AG10803 (cell line): ENCODE data around the gene ZNF488.

Source experiments
- DNase-seq: peaks from one replicate; pipeline ENCODE4 v3.0.0; 2010; ENCODE audit warnings: low read depth
- H3K4me3 ChIP-seq: 2 replicates; pipeline ENCODE4 v1.5.1; 2011; ENCODE audit warnings: mild to moderate bottlenecking, low read length, control low read depth
- TF ChIP-seq, protein P1 (sequence below): conservative IDR thresholded peaks from 2 replicates; pipeline ENCODE4 v1.5.1; 2011; ENCODE audit warnings: mild to moderate bottlenecking, low read length, control low read depth, inconsistent platforms

Gene ZNF488

DNA sequence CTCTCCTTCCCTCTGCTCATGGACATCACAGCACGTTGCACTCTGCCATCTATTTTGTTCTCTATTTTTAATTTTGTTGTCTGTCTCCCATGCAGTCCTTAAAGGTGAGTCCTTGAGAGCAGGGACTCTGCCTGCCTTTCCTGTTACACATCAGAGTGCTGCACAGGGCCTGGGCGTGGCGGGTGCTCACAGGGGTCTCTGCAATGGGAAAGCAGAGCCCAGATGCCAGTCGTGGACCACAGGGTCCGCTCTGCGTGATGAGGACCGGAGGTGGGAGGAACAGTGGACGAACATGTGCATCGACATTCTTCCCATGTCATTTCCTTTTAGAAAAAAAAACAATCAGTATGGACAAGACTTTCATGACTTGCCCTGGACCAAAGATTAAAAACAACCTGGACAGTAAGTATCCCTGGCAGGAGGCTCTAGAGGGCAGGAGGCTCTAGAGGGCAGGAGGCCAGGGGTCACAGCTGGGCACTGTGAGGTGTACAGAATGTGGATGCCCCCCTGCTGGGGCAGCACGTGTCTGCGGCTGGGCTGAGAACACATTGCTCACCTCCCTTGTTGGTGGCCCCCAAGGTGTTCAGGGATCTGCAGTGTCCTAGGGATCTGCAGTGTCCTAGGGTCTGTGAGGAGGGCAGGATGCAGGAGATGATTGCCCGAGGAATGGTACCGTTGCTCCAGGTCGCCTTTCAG lies 29.6 kb upstream of the ZNF488 start:
- TF ChIP-seq, protein P1, sequence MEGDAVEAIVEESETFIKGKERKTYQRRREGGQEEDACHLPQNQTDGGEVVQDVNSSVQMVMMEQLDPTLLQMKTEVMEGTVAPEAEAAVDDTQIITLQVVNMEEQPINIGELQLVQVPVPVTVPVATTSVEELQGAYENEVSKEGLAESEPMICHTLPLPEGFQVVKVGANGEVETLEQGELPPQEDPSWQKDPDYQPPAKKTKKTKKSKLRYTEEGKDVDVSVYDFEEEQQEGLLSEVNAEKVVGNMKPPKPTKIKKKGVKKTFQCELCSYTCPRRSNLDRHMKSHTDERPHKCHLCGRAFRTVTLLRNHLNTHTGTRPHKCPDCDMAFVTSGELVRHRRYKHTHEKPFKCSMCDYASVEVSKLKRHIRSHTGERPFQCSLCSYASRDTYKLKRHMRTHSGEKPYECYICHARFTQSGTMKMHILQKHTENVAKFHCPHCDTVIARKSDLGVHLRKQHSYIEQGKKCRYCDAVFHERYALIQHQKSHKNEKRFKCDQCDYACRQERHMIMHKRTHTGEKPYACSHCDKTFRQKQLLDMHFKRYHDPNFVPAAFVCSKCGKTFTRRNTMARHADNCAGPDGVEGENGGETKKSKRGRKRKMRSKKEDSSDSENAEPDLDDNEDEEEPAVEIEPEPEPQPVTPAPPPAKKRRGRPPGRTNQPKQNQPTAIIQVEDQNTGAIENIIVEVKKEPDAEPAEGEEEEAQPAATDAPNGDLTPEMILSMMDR: no peak
- no peak overlapping the region for H3K4me3 ChIP-seq

DNA sequence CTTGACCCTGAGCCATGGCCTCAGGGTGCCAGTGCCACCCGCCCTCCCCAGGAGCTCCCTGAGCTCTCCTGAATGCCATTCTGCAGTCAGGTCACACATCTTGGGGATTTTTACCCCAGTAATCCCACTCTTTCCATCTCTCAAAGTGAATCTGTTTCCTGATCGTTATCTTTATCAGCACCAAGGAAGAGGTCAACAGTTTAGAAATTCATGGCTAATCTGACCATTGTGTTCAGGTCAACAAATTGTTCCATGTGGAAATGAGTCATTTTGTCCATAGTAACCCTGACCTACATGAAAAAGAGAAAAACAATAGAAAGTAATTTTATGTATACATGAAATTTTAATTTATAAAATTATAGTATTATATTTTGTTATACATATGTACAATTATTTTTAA lies 28.8 kb upstream of the ZNF488 start:
- TF ChIP-seq, protein P1: no peak
- H3K4me3 ChIP-seq: no peak overlapping the region
- no peak for DNase-seq

More for the DNA sequence above, 29.6 kb upstream of the ZNF488 start:
- DNase-seq: no peak

DNA sequence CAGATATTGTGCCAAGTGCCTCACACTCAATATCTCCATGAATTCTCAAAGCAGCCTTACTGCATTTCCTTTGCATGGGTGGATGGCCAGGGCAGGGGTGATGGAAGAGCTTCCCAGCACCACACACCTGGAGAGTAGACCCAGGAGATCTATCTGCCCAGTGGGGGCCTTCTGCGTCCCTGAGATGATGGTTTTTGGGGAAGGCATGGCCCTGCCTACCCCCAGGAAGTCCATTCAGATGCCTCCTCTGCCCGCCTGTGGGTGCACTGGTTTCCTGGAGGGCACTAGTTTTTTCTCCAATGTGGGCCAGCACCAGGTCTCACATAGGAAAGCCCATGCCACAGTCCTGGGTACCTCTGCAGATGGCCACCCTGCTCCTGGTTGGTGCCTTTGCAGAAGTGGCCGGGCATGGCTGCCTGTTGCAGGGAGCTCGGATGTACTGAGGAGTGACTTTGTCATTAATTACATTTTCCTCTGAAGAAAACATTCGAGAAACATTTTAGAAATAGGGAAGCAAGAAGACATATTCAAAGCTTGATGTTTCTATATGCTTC lies 28.2 kb upstream of the ZNF488 start:
- TF ChIP-seq, protein P1: no peak
- no peak for DNase-seq
- no peak overlapping the region for H3K4me3 ChIP-seq

DNA sequence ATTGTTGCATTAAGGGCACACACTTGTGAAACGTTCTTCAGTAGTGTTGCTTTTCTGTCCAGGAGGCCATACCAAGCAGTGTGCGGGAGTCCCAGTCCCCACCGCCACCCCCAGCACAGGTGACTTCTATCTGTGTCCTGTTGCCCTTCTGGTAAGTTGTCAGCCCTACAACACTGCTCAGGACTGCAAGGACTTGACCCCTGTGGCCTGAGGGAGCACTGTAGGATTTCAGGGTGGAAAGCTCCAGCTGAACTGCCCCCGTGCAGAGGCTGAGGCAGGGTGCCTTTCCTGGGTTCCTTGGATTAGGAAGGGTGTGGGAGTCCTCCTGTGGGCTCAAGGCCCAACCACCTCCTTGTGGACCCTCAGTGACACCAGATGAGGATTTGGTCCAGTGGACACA lies 26.8 kb upstream of the ZNF488 start:
- no peak overlapping the region for H3K4me3 ChIP-seq
- DNase-seq: no peak
- TF ChIP-seq, protein P1: no peak

DNA sequence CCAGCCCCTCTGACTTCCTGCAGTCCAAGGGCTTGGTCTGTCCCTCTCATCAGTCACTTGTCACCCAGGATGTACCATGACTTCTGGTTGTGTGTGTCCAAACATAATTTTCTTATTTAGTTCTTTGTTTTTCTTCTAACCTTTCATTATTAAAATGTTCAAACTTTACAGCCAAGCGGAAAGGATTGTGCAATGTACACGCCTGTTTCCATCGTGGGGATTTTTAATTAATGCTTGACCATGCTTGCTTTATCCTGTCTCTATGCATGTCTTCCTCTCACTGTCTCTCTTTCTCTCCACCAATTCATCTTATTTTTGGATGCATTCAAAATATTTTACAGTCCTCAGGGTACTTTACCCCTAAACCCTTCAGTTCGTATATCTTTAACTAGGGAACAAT lies 26.2 kb upstream of the ZNF488 start:
- TF ChIP-seq, protein P1: no peak
- H3K4me3 ChIP-seq: no peak overlapping the region
- DNase-seq: no peak

DNA sequence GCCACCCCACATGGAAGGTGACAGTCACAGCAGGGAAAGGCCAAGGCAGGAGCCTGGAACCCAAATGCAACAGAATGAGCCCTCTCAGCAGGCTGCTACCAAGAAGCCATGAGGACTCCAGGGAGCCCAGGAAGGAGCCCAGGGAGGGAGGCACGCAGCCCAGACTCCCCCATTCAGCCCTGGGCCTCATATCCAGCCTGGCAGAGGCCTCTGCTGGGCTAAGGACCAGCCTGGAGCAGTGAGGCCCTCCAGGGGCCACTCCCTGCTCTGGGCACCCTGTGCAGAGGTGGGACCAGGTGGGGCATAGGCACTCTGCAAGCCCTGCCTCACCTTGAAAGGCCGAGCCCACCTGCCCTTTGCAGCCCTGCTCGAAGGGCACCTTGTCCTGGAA lies 25.8 kb upstream of the ZNF488 start:
- TF ChIP-seq, protein P1: no peak
- no peak for DNase-seq
- H3K4me3 ChIP-seq: no peak overlapping the region

DNA sequence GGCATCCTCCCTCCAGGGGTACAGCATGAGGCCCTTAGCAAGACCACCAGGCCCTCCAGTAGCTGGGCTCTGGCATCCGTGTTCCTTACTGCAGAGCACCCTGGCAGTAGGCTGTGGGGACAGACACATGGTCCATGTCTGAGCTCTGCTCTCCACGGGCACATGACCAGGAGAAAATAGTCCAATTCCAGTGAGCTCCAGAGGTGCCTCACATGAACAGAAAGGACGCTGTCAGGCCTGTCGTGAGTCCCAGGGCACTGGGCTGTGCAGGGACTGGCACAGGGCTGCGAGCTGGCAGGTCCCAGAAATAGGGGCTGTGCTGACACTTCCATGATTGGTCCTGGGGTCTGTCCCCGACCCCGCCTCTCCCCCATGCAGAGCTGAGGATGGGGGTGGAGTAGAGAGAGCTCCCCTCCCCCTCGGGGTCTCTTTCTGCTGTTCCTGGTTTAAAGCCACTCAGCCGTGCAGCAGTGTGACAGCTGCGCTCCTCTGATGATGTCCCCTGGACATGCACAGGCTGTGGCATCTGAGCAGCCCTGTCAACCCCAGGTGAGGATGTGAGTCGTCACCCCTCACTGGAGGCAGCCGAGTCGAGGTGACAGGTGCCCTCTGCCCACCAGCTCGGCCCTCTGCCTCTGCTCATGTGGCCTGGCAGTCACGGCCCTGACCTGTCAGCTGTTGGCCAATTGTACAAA lies 25.2 kb upstream of the ZNF488 start:
- no peak overlapping the region for H3K4me3 ChIP-seq
- TF ChIP-seq, protein P1: no peak
- no peak for DNase-seq
